GM12878 (cell line): ENCODE results near the gene PPP6R1. TPM values are rescaled to one million over a fixed set of nuclear protein-coding genes. Genes with fewer than 3 reads are reported as not detected.

ENCODE experiments used
- ATAC-seq: fragments of 200-7000 bp; cut with Tn5 transposase; 3 replicates; pipeline ENCODE4 v1.9.1; 2020; ENCODE audit warnings: mild to moderate bottlenecking, moderate library complexity
- Bru-seq: library from RNA; stranded (reverse); fragments of 400-500 nt; gene quantifications from one replicate; lab custom pipeline; 2021; lab: Mats Ljungman, UMichigan
- BruChase-seq, 2 experiments: library from RNA; stranded (reverse); fragments of 400-500 nt; gene quantifications; one replicate each; lab custom pipeline; 2021; lab: Mats Ljungman, UMichigan
- BruUV-seq: library from RNA; stranded (reverse); fragments of 400-500 nt; replicated peaks from 2 replicates; lab custom pipeline; 2021; lab: Mats Ljungman, UMichigan
- CTCF ChIA-PET: fragments of 300-600 bp; sonication (Branson Sonifier 250); formaldehyde crosslinking; extraction: SDS; loops from one replicate; lab custom pipeline; 2021; ENCODE audit warnings: inconsistent platforms; lab: Yijun Ruan, JAX
- POLR2A ChIA-PET: fragments of 350-600 bp; formaldehyde crosslinking; extraction: SDS; loops from one replicate; lab custom pipeline; 2021; ENCODE audit warnings: inconsistent platforms; lab: Charles Lee
- RAD21 ChIA-PET: fragments of 300-600 bp; sonication (Branson Sonifier 250); formaldehyde crosslinking; loops from one replicate; lab custom pipeline; 2023; ENCODE audit warnings: antibody characterized with exemption; ENCODE audit not compliant: unreplicated experiment; lab: Charles Lee
- SMC1A ChIA-PET: fragments of 300-600 bp; sonication (Branson Sonifier 250); formaldehyde crosslinking; loops from one replicate; lab custom pipeline; 2023; ENCODE audit not compliant: unreplicated experiment, uncharacterized antibody; lab: Charles Lee
- DNase-seq: peaks from one replicate; pipeline ENCODE4 v3.0.0-alpha.2; 2011; ENCODE audit warnings: low read depth, low spot score
- FAIRE-seq: peaks from 3 replicates; lab custom pipeline; 2011; peaks lifted over from hg19 to GRCh38; lab: Jason Lieb, UNC
- H2AFZ ChIP-seq: 2 replicates; pipeline ENCODE4 v1.6.0; 2011; ENCODE audit warnings: low read depth, low read length, control low read depth; ENCODE audit not compliant: control insufficient read depth
- H3K27ac ChIP-seq: 2 replicates; pipeline ENCODE4 v1.5.1; 2011; ENCODE audit warnings: control low read depth; ENCODE audit not compliant: control insufficient read depth, insufficient read depth
- H3K27me3 ChIP-seq, 2 experiments: replicated peaks in 1 of 2; 2 replicates each; pipeline versions ENCODE4 v1.6.0 to v1.6.1; 2011; ENCODE audit warnings: low read length in 1 of 2; ENCODE audit not compliant: control insufficient read depth in 2 of 2, insufficient read depth in 2 of 2
- H3K36me3 ChIP-seq, 2 experiments: 2 replicates each; pipeline ENCODE4 v1.5.1; 2011; ENCODE audit warnings: low read length in 1 of 2; ENCODE audit not compliant: control insufficient read depth in 2 of 2, insufficient read depth in 2 of 2
- H3K4me1 ChIP-seq: 2 replicates; pipeline ENCODE4 v1.6.1; 2011; ENCODE audit warnings: mild to moderate bottlenecking, low read length, moderate library complexity, mixed read lengths; ENCODE audit not compliant: control insufficient read depth, insufficient read depth
- H3K4me2 ChIP-seq: 2 replicates; pipeline ENCODE4 v1.6.0; 2011; ENCODE audit warnings: control low read depth; ENCODE audit not compliant: control insufficient read depth, insufficient read depth
- H3K4me3 ChIP-seq: fragments of 200-600 bp; sonication (generic); 2 replicates; pipeline ENCODE4 v1.5.1; 2016
- H3K79me2 ChIP-seq: 2 replicates; pipeline ENCODE4 v1.6.0; 2011; ENCODE audit warnings: low read length; ENCODE audit not compliant: control insufficient read depth, insufficient read depth
- H3K9ac ChIP-seq: 2 replicates; pipeline ENCODE4 v1.8.0; 2011; ENCODE audit warnings: low read length, control low read depth, mixed read lengths; ENCODE audit not compliant: control insufficient read depth, insufficient read depth
- H3K9me3 ChIP-seq: replicated peaks from 3 replicates; pipeline ENCODE4 v1.5.1; 2011; ENCODE audit warnings: mild to moderate bottlenecking, low read length; ENCODE audit not compliant: control insufficient read depth, insufficient read depth
- H4K20me1 ChIP-seq: 2 replicates; pipeline ENCODE4 v1.6.0; 2011; ENCODE audit not compliant: control insufficient read depth, insufficient read depth
- BCLAF1 ChIP-seq: fragments of 450-650 bp; IDR thresholded peaks from 2 replicates; pipeline ENCODE4 v1.6.1; 2017; ENCODE audit warnings: antibody characterized with exemption, mild to moderate bottlenecking, moderate library complexity
- HDAC6 ChIP-seq: fragments of 200-600 bp; sonication (generic); IDR thresholded peaks from one replicate; pipeline ENCODE4 v1.8.0; 2017; ENCODE audit warnings: antibody characterized with exemption; ENCODE audit not compliant: unreplicated experiment
- KAT2A ChIP-seq: conservative IDR thresholded peaks from 2 replicates; pipeline ENCODE4 v1.6.1; 2011; ENCODE audit warnings: low read depth, low read length; ENCODE audit not compliant: control insufficient read depth
- MLLT1 ChIP-seq: fragments of 450-650 bp; IDR thresholded peaks from 2 replicates; pipeline ENCODE4 v1.6.1; 2016; ENCODE audit warnings: mild to moderate bottlenecking
- NR2F1 ChIP-seq: fragments of 450-650 bp; conservative IDR thresholded peaks from 2 replicates; pipeline ENCODE4 v1.6.1; 2017; ENCODE audit warnings: mild to moderate bottlenecking
- PAX8 ChIP-seq: fragments of 450-650 bp; IDR thresholded peaks from 2 replicates; pipeline ENCODE4 v1.6.1; 2017; ENCODE audit warnings: mild to moderate bottlenecking, moderate library complexity
- RFX5 ChIP-seq: IDR thresholded peaks from 2 replicates; pipeline ENCODE4 v1.6.1; 2011; ENCODE audit warnings: low read depth, low read length, improper control_type of control experiment
- SUPT20H ChIP-seq: IDR thresholded peaks from 2 replicates; pipeline ENCODE4 v1.6.1; 2011; ENCODE audit warnings: low read depth, mild to moderate bottlenecking, low read length, moderate library complexity, borderline replicate concordance; ENCODE audit not compliant: control insufficient read depth
- TBL1XR1 ChIP-seq: IDR thresholded peaks from 2 replicates; pipeline ENCODE4 v1.6.1; 2012; ENCODE audit warnings: low read depth, low read length, improper control_type of control experiment
- ZNF24 ChIP-seq: fragments of 450-650 bp; IDR thresholded peaks from 2 replicates; pipeline ENCODE4 v1.6.1; 2017; ENCODE audit warnings: antibody characterized with exemption, mild to moderate bottlenecking
- ZNF622 ChIP-seq: fragments of 450-650 bp; IDR thresholded peaks from 2 replicates; pipeline ENCODE4 v1.6.1; 2017; ENCODE audit warnings: mild to moderate bottlenecking, inconsistent platforms
- ZSCAN29 ChIP-seq: fragments of 450-650 bp; IDR thresholded peaks from 2 replicates; pipeline ENCODE4 v1.6.1; 2017; ENCODE audit warnings: mild to moderate bottlenecking, moderate library complexity
- WGBS: methylation state at CpG from one replicate; pipeline ENCODE4 v1.1.6; 2016; ENCODE audit warnings: low lambda C conversion rate; ENCODE audit not compliant: insufficient replicate concordance, insufficient coverage; ENCODE audit errors: missing lambda C conversion rate; 5-methylcytosine and 5-hydroxymethylcytosine counted together
- in situ Hi-C: fragments of 300-500 bp; cut with MboI; formaldehyde crosslinking; loops from 9 replicates; pipeline ENCODE4 v1.14.3; 2018; ENCODE audit warnings: mixed read lengths
- intact Hi-C: fragments of 100-400 bp; cut with micrococcal nuclease; formaldehyde crosslinking; loops from one replicate; pipeline ENCODE4 v1.14.2; 2022; ENCODE audit not compliant: unreplicated experiment
- long read RNA-seq, 2 experiments: library from polyadenylated mRNA; unstranded; transcript quantifications; one replicate each; pipeline ENCODE4 v2.0.0, GENCODE V29; 2019 to 2020
- polyA minus RNA-seq, 3 experiments: library from RNA; depleted of rRNA, polyadenylated mRNA; stranded (reverse); fragments of >200 nt; gene quantifications; 2 replicates each; pipeline ENCODE4 v1.2.3, GENCODE V29; 2011
- polyA plus RNA-seq, 11 experiments: library from polyadenylated mRNA; depleted of rRNA in 4 of 11; unstranded in 6 of 11; stranded (reverse) in 5 of 11; fragments of >200 nt; fragmentation: Nextera tagmentation in 4 of 11; fragmentation: Illumina TruSeq in 1 of 11; extraction: Ambion mirVana in 4 of 11; extraction: Trizol in 1 of 11; gene quantifications; 1 replicate in 1 of 11; 2 replicates in 10 of 11; pipeline versions ENCODE4 v1.2.1 to v1.2.3, GENCODE V29; 2011 to 2016; ENCODE audit warnings: inconsistent platforms in 2 of 11, missing spikeins in 2 of 11, low read depth in 1 of 11
- total RNA-seq, 4 experiments: library from RNA; depleted of rRNA in 3 of 4; stranded (reverse); fragments of >200 nt in 3 of 4; fragmentation: Illumina TruSeq in 1 of 4; extraction: Trizol in 1 of 4; gene quantifications; 2 replicates each; pipeline versions ENCODE4 v1.2.1 to v1.2.3, GENCODE V29; 2013 to 2021

PPP6R1 gene
- 99.3 and 130 TPM in 2 replicates for total RNA-seq (2013; cell fraction: nucleolus; rRNA removed)
- total RNA-seq (2014; rRNA removed) (73.8 and 83.4 TPM in 2 replicates), total RNA-seq (2014; rRNA removed; fragmentation: Illumina TruSeq; extraction: Trizol) (47.4 and 50.0 TPM in 2 replicates), total RNA-seq (2021) (160 and 173 TPM in 2 replicates), polyA plus RNA-seq (2011; rRNA removed) (37.2 and 73.6 TPM in 2 replicates), polyA plus RNA-seq (2014; fragmentation: Illumina TruSeq; extraction: Trizol) (16.9 and 43.7 TPM in 2 replicates), polyA plus RNA-seq (2014; fragmentation: Nextera tagmentation; extraction: Ambion mirVana) (1 to 10 TPM in 1 of 2 experiments, under 1 TPM in 1; 0.80 to 2.5 TPM), polyA plus RNA-seq (2014; rRNA removed) (108 and 126 TPM in 2 replicates), polyA plus RNA-seq (2016; fragmentation: Nextera tagmentation; extraction: Ambion mirVana) (10 to 100 TPM; 60.8 to 66.7 TPM), polyA minus RNA-seq (2011; rRNA and poly(A)+ RNA removed) (109 and 168 TPM in 2 replicates), Bru-seq, nascent RNA (percentile 77 among the genes with signal in this experiment), BruChase-seq, experiment 1, labeled RNA remaining after a 6-hour chase (percentile 90 among the genes with signal in this experiment), BruChase-seq, experiment 2, labeled RNA remaining after a 2-hour chase (percentile 82 among the genes with signal in this experiment)
- polyA plus RNA-seq (2011; ENCODE audit: low read depth), result 35.7 TPM
- polyA plus RNA-seq (2011; cell fraction: cytosol; rRNA removed), result 92.0 and 109 TPM in 2 replicates
- polyA plus RNA-seq (2011; cell fraction: nucleus; rRNA removed), result 124 and 172 TPM in 2 replicates
- 71.5 and 76.1 TPM in 2 replicates for polyA plus RNA-seq (2012)
- polyA minus RNA-seq (2011; cell fraction: cytosol; rRNA and poly(A)+ RNA removed), result 62.1 and 83.7 TPM in 2 replicates
- polyA minus RNA-seq (2011; cell fraction: nucleus; rRNA and poly(A)+ RNA removed), result 48.7 and 69.7 TPM in 2 replicates
- long read RNA-seq, experiment 1, partial matches to known transcripts, result 13 of 24 reads
- long read RNA-seq, experiment 1, other reads (novel, unspliced or antisense), result 11 of 24 reads
- long read RNA-seq, experiment 2, partial matches to known transcripts, result 1 of 1 reads
- long read RNA-seq, experiment 2, other reads (novel, unspliced or antisense), result 0 of 1 reads

GRCh38 chr19:55258828-55259539 lies at the start of gene PPP6R1:
Gene PPP6R1 (minus strand): TSS chr19:55259017. CDS start chr19:55247103, 11,914 bp downstream.
- intact Hi-C loops (loop anchor here (1.0 to 10.0 kb wide), 2 partner anchors 17 to 126 kb away; partner anchors contain the start of genes RPL28 and TMEM238), in situ Hi-C loops (no loop called here)
- H3K9ac ChIP-seq, result peak within 1 kb of the TSS; percentile 95
- no peaks in the 10 kb centered on the region for H3K9me3 ChIP-seq
- POLR2A ChIA-PET, result interaction anchor here (0.6 to 2.4 kb wide), 13 partner anchors 8 to 412 kb away, joined by 3 to 39 read pairs (median 4); partner anchors contain the start of genes HSPBP1, KMT5C, ZNF628 and ZNF784
- H3K4me2 ChIP-seq, result peak within 1 kb of the TSS; percentile 96
- H3K27ac ChIP-seq, result peak within 1 kb of the TSS; percentile 96
- peak within 1 kb of the TSS; percentile 100 for H3K4me3 ChIP-seq
- H3K27me3 ChIP-seq, result no peaks in the 10 kb centered on the region
- no peaks in the 10 kb centered on the region; a peak in 2 of 4 replicates for H3K36me3 ChIP-seq
- H4K20me1 ChIP-seq, result peaks cover 7% of the 10 kb centered on the region; the same call in 1 of the 2 replicates
- peak within 1 kb of the TSS; percentile 97 for H2AFZ ChIP-seq
- RAD21 ChIA-PET, result interaction anchor here (0.8 to 1.8 kb wide), 7 partner anchors 8 to 125 kb away, joined by 3 to 13 read pairs (median 5); partner anchors contain the start of genes HSPBP1, KMT5C and TMEM238
- BruUV-seq, result no TSS peak
- FAIRE-seq (peak; percentile 96), ATAC-seq (peak; percentile 85), DNase-seq (peak; percentile 97)
- peaks cover 50% of the 10 kb centered on the region for H3K79me2 ChIP-seq
- CTCF ChIA-PET, result interaction anchor here (0.6 to 2.1 kb wide), 5 partner anchors 14 to 374 kb away, joined by 4 to 8 read pairs (median 5); partner anchors contain the start of gene TMEM238
- SMC1A ChIA-PET, result interaction anchor here (1.0 to 3.1 kb wide), 5 partner anchors 11 to 80 kb away, joined by 3 to 25 read pairs (median 6); partner anchors contain the start of genes HSPBP1 and KMT5C
- H3K4me1 ChIP-seq, result peaks cover 7% of the 10 kb centered on the region
- under 1% methylated on average over 64 of the region's 76 CpGs for WGBS
- TF ChIP-seq NR2F1, result peak; percentile 55
- TF ChIP-seq ZNF24, result no peak
- no peak for TF ChIP-seq SUPT20H
- 0 out of 2 replicates have a peak, but pooled peaks have one; percentile 34 for TF ChIP-seq RFX5
- no peak for TF ChIP-seq BCLAF1
- no peak for TF ChIP-seq PAX8
- TF ChIP-seq MLLT1, result peak; percentile 74; the same call in 1 of the 2 replicates
- TF ChIP-seq ZSCAN29, result peak; percentile 97
- TF ChIP-seq KAT2A, result no peak
- TF ChIP-seq HDAC6, result no peak
- TF ChIP-seq ZNF622, result no peak
- TF ChIP-seq TBL1XR1, result peak; percentile 61
